ENCODE data around the gene SEC61A1.

DNA sequence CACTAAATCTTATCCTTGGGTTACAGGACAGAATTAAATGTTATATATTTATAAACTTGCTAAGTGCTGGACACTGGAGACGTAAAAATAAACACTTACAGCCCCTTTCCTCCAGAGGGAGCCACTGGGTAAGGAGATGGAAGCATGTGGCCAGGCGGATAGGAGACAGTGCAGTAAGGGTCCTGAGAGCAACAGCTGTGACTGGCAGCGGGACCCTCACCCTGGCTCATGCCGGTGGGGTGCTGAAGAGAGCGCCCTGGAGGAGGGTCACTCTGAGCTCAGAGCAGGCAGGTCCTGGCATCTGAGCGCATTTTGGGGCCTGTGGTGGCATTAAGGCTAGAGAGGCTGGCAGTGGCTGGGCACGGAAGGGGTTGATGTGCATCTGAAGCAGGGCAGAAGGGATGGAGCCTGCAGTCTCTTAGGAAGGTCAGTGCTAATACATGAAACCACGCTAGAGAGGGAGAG lies 16.0 kb downstream of the SEC61A1 start:
- no peak for TF ChIP-seq EZH2 (IDR thresholded peaks at IDR 0.05; ENCODE audit: low read depth)
- TF ChIP-seq, protein P1, sequence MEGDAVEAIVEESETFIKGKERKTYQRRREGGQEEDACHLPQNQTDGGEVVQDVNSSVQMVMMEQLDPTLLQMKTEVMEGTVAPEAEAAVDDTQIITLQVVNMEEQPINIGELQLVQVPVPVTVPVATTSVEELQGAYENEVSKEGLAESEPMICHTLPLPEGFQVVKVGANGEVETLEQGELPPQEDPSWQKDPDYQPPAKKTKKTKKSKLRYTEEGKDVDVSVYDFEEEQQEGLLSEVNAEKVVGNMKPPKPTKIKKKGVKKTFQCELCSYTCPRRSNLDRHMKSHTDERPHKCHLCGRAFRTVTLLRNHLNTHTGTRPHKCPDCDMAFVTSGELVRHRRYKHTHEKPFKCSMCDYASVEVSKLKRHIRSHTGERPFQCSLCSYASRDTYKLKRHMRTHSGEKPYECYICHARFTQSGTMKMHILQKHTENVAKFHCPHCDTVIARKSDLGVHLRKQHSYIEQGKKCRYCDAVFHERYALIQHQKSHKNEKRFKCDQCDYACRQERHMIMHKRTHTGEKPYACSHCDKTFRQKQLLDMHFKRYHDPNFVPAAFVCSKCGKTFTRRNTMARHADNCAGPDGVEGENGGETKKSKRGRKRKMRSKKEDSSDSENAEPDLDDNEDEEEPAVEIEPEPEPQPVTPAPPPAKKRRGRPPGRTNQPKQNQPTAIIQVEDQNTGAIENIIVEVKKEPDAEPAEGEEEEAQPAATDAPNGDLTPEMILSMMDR (conservative IDR thresholded peaks at IDR 0.05), result peak; percentile 76
